Activated naive CD4-positive, alpha-beta T cell (primary cell): ENCODE data around the gene GSTM1.
"Not testable (repeated sequence)": the region's sequence is repeated elsewhere in the genome, so short reads cannot be mapped to it uniquely, and the experiment has no call there.

Experiments
- DNase-seq, 4 experiments: peaks; one replicate each; lab custom pipeline; 2025; lab: John Stamatoyannopoulos, UW

GSTM1 gene

DNA sequence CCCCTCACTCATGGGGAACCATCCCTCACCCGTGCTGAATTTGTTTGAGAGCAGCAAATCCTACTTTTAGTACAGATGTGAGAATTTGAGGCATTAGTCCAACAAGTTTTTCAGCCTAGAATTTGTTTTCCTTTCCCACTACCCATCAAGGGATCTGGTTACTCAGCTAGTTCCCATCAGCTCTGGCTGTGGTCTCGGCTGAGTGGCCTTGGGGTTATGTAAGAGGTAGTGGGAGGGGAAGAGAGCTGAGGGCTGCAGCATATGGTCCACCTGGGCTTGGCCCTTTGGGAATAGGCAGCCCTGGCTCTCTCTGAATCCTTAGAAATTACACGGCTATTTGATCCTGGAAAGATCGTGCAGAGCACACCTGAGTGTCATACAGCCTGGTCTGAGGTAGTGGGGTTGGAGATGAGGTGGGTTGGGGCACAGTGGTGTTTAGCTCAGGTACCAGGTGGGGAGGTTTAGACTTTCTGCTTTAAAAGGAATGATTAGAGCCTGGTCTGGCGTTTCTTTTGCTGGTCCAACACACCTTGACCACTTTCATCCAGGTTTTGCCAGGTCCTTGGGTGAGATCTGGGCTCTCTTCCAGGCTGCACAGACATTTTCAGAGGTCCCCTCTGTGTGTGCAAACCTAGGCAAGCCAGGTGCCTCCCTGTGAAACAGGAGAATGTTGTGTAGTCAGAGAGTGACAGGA lies 27.5 kb upstream of the GSTM1 start:
- no peak for DNase-seq

DNA sequence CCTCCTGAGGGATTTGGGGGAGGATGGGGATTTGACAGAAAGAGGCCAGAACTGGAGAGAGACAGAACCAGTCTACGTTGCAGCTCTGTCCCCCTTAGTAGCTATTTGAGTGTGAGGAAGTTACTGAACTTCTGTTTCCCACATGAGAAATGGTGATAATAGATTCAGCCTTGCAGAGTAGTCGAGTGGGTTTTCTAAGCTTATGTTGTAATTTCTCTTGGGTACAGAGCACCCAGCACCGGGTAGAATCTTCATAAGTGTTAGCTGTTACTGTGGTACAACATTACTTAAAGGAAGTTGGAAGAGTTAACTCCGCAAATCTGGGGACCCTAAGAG lies 27.0 kb upstream of the GSTM1 start:
- DNase-seq, result not testable (repeated sequence)

DNA sequence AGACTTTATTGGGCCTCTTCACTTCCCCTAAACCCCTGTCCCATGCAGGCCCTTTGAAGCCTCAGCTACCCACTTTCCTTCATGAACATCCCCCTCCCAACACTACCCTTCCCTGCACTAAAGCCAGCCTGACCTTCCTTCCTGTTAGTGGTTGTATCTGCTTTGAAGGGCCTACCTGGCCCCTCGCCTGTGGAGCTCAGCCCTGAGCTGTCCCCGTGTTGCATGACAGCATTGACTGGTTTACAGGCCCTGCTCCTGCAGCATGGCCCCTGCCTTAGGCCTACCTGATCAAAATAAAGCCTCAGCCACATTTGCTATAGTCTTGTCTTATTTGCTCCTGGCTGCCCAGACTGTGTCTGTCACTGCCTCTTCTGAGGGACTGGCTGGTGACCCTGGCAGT lies 26.2 kb upstream of the GSTM1 start:
- DNase-seq, result no peak

DNA sequence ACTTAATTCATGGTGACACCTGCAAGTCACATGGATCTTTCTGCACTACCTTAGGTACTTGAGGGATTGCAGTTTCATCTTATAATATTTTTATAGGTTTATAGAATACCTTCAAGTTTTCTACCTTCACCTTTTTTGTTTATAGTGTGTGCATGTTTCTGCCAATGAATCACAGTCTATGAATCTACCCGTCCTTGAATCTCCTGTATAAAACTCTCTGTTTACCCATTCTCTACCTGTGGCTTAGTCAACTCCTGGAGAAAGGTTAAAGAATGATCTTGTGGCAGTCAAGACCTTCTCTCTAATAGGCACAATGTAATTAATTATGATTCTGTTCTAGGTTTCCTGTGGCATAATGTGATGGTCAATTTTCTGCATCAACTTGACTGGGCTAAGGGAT lies 22.9 kb upstream of the GSTM1 start:
- no peak for DNase-seq

DNA sequence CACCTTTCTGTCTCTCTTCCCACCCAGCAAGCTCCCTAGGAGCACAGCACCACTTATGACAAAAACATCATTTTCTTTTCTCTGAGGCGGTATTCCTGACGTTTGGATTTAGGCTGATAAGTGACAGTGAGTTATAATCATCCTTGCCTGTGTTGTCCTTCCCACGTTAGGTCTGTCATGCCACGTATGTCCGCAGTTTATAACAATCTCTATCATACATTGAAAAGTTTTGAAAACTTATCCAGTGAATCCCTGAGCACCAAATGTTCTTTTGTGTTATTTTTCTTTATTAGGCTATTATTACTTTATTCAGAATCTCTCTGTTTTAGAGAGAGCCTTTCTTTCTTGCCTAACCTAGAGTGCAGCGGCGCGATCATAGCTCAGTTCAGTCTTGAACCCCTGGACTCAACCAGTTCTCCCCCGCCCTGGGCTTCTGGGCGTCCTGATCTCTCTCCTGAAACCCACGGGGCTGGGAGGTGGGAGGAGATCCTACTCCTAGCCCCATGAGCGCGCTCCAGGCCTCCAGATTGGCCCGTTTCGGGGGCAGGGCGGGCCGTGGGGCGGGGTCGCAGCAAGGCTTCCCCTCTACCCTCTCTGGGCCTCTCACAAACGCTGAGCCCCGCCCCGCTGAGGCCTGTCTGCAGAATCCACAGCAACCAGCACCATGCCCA lies 20.0 kb upstream of the GSTM1 start, which contains the start of gene GSTM2:
TSS of gene GSTM2 (plus strand) at position 606 of the 671 bp plus-strand sequence. CDS start at position 665, 59 bp downstream.
- DNase-seq, result peak; percentile 43 to 85 (median 72)

DNA sequence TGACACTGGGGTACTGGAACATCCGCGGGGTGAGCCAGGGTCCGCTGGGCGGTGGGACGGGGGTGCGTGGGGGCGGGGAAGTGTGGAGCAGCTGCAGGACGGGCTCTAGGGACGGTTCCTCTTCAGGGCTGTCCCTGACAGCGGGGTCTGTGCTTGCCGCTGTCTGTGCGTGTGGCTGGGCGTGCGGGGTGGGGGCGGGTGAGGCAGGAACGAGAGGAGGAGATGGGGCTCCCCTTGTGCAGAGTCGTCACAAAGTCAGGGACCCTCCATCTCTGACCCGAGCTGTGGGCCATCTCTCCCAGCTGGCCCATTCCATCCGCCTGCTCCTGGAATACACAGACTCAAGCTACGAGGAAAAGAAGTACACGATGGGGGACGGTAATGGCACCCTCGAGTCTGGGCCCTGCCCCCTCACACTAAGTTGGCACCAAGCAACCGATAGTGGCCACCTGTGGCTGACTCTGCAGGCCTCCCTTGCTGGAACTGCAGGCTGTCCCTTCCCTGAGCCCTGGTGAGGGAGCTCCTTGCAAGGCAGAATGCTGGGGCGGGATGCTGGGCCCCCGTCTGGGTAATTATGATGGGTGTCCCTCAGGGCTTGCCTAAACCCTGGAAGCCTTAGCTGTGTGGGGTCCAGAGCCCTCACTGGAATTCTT lies 19.4 kb upstream of the GSTM1 start:
- no peak for DNase-seq

DNA sequence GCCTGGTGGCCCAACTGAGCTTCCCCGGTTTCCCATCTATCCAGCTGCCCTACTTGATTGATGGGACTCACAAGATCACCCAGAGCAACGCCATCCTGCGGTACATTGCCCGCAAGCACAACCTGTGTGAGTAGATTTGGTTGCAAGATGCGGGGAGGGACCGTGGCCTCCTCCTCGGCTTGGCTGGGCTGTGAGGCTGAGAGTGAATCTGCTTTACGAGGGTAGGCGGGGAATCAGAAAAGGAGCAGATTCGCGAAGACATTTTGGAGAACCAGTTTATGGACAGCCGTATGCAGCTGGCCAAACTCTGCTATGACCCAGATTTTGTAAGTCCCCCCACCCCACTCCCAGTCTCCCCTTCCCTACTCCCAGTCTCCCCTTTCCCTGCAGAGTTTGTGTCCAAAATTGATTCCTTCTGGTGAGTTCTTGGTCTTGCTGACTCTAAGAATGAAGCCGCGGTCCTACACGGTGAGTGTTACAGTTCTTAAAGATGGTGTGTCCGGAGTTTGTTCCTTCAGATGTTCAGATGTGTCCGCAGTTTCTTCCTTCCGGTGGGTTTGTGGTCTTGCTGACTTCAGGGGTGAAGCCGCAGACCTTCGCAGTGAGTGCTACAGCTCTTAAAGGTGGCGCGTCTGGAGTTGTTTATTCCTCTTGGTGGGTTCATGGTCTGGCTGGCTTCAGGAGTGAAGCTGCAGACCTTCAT lies 18.2 kb upstream of the GSTM1 start:
- no peak for DNase-seq

DNA sequence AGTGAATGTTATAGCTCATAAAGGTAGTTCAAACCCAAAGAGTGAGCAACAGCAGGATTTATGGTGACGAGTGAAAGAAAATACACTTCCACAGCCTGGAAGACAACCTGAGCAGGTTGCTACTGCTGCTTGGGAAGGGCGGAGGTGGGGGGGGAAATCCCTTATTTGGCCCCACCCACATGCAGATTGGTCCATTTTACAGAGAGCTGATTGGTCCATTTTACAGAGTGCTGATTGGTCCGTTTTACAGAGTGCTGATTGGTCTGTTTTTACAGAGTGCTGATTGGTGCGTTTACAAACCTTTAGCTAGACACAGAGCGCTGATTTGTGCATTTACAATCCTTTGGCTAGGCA lies 17.7 kb upstream of the GSTM1 start:
- not testable (repeated sequence) for DNase-seq

DNA sequence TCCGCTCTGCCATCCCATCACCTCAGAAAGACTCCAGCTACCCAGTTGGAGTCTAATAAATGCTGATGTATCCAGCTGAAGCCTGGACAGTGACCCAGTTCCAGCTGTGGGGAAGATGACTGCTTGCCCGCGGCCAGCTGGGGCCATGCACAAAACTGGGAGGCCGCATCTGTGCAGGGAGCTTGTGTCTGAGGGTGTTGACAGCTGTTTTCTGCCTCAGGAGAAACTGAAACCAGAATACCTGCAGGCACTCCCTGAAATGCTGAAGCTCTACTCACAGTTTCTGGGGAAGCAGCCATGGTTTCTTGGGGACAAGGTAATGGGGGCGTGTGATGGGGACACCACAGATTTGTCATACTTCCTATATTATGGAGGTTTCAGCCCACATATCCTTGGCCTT lies 16.6 kb upstream of the GSTM1 start:
- DNase-seq, result no peak

DNA sequence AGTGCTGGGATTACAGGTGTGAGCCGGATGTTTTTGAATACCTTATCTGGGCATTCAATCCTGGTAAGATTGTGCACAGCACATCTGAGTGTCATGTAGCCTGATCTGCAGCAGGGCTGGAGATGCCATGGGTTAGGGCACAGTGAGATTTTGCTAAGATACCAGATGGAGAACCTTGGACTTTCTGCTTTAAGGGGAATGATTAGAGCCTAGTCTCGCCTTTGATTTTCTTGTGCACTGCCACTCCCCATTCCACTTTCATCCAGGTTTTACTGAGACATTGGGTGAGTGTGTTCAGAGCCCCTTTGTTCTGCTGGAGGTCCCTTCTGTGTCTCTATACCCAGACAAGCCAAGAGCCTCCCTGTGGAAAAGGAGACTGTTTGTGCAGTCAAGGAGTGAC lies 13.8 kb upstream of the GSTM1 start:
- not testable (repeated sequence) for DNase-seq

DNA sequence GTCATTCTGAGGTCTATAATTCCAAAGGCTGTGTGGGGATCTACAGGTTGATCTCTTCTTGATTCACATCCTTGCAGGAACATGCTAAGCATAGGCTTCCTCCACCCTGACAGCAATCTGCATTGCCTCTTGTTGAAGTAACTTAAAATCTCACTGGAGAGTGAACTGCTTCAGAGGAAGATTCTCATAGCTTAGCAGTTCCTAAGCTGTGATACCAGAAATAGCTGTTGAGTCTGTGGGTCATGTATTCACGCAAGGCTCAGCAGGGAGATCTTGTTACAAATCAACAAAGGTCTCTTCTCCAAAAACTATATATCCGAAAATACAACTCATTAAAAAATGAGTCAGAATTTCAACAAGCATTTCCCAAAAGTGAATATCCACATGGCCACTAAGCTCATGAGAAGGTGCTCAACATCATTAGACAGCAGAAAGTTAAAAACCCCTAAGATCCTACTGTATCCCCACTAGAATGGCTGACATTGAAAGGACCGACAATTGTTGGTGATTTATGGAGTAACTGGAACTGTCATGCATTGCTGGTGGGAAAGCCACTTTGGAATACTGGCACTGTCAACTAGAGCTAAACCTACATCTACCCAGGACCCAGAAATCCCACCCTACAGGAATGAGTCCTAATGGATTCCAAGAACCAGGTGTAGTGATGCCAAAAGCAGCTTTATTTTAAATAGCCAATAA lies 10.8 kb upstream of the GSTM1 start:
- not testable (repeated sequence) for DNase-seq

DNA sequence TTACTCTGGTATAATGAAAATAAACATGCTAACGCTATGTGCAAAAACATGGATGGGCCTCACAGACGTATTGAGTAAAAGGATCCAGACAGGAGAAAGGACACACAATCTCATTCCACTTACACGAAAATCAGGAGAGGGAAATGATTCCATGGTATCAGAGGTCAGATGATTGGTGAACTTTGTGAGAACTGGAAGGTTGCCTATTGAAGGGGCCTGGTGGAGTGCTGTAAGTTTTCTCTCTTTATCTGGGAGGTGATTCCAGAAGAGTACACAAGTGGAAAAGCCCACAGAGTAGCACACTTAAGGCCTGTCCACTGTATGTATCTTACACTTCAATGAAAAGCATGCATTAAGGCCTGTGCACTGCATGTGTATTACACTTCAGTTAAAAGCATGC lies 10.2 kb upstream of the GSTM1 start:
- no peak for DNase-seq

DNA sequence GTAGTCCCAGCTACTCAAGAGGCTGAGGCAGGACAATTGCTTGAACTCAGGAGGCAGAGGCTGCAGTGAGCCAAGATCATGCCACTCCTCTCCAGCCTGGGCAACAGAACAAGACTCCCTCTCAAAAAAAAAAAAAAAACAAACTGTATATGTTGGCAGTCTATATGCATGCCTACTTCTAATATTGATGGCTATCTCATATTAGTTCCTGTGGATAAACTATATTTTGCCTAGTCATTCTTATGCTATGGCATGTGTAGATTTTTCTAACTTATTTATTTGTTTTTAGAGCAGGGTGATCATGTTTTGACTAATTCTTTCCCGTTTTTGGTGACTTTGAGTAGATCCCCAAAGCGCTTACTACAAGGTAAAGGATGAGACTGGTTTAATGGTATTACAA lies 9.0 kb upstream of the GSTM1 start:
- not testable (repeated sequence) for DNase-seq

DNA sequence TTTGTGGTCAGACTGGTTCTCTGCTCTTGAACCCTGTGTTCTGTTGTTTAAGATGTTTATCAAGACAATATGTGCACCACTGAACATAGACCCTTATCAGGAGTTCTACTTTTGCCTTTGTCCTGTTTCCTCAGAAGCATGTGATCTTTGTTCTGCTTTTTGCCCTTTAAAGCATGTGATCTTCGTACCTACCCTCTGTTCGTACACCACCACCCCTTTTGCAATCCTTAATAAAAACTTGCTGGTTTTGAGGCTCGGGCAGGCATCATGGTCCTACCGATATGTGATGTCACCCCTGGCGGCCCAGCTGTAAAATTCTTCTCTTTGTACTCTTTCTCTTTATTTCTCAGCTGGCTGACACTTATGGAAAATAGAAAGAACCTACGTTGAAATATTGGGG lies 2.8 kb upstream of the GSTM1 start:
- not testable (repeated sequence) for DNase-seq

DNA sequence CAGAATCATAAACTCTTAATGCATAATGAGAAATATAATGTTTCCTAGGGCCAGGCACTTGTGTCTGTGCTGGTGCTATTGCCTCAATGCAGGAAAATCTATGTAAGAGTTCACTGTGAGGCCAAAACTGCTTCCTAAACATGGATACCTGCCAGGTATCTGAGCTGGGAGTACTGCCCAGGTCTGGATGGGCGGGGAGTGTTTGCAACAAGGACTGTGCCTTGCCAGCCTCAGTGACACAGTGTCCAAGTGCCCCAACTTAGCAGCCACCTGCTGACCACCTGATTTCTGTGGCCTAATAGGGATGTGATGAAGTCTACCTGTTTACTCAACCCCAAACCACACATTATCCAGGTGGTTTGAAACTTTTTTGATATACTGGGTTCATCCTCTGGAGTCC lies 2.2 kb upstream of the GSTM1 start:
- DNase-seq, result not testable (repeated sequence)

DNA sequence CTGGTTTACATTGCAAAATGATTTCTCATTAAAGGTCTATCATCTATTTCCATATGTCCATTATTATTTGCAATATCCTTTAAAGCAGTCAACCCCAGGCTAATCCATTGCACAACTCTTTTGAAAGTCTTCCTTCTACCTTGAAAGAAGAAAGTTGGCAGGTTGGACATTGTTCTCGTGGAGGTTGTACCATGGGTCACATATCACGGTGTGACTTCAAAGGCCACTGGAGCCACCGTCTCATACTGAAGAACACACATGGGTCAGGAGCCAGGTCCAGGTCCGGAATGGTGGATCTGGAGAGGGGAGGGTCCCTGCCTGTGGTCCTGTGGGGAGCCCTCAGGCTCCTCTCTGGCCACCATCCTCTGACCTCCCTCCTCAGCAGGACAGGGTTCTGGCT lies 1.7 kb upstream of the GSTM1 start:
- not testable (repeated sequence) for DNase-seq

DNA sequence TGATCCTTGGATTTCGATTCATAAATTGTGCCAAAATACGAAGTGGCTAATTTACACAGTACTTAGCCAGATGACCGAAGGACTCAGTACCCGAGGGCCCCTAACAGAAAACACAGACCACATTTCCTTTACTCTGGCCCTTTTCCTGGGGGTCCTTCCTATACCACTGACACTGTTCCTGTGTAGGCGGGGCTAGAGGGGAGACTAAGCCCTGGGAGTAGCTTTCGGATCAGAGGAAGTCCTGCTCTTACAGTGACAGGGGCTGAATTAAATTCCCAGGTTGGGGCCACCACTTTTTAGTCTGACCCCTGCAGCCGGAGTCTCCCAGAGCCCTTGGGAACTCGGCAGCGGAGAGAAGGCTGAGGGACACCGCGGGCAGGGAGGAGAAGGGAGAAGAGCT lies 508 bp upstream of the GSTM1 start:
- not testable (repeated sequence) for DNase-seq

DNA sequence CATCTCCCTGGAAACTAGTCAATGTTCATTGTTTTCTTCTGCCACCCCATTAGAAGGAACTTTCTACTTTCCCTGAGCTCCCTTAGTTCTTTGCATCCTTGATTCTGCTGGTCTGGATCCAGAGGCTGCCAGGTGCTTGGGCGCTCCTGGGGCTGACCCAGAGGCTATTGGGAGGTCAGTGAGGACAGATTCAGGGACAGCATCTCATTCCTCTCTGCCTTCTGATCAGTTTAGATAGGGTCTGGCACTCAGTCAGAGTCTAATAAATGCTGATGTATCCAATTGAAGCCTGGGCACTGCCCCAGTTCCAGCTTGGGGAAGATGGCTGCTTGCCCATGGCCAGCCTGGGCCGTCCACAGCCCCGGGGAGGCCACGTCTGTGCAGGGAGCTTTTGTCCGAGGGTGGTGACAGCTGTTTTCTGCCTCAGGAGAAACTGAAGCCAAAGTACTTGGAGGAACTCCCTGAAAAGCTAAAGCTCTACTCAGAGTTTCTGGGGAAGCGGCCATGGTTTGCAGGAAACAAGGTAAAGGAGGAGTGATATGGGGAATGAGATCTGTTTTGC lies 2.3 kb downstream of the GSTM1 start:
- no peak for DNase-seq

DNA sequence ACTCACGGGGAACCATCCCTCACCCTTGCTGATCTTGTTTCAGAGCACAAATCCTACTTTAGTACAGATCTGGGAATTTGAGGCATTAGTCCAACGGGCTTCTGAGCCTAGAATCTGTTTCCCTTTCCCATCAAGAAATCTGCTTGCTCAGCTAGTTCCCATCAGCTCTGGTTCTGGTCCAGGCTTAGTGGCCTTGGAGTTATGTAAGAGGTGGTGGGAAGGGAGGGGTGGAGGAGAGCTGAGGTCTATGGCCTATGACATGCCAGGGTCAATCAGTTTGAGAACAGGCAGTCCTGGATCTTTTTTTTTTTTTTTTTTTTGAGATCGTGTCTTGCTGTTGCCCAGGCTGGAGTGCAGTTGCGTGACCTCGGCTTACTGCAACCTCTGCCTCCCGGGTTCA lies 4.1 kb downstream of the GSTM1 start:
- no peak for DNase-seq

DNA sequence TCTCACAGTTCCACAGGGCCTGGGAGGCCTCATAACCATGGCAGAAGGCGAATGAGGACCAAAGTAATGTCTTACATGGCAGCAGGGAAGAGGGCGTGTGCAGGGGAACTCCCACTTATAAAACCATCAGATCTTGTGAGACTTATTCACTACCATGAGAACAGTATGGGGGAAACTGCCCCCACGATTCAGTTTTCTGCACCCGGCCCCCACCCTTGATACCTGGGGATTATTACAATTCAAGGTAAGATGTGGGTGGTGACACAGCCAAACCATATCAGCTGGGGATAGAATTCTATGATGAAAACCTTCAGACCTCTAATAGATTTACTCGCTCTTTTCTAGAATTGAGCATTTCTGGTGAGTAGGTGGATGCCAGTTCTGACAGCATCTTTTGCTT lies 6.8 kb downstream of the GSTM1 start:
- not testable (repeated sequence) for DNase-seq

DNA sequence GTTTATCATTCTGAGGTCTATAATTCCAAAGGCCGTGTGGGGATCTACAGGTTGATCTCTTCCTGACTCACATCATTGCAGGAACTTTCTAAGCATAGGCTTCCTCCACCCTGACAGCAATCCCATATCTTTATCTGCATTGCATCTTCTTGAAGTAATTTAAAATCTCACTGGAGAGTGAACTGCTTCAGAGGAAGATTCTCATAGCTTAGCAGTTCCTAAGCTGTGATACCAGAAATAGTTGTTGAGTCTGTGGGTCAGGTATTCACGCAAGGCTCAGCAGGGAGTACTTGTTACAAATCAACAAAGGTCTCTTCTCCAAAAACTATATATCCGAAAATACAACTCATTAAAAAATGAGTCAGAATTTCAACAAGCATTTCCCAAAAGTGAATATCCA lies 7.5 kb downstream of the GSTM1 start:
- not testable (repeated sequence) for DNase-seq

DNA sequence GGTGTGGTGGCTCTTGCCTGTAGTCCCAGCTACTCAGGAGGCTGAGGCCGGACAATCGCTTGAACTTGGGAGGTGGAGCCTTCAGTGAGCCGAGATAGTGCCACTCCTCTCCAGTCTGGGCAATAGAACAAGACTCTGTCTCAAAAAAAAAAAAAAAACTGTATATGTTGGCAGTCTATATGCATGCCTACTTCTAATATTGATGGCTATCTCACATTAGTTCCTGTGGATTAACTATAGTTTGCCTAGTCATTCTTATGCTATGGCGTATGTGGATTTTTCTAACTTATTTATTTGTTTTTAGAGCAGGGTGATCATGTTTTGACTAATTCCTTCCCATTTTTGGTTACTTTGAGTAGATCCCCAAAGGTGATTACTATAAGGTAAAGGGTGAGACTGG lies 9.4 kb downstream of the GSTM1 start:
- no peak for DNase-seq
